ENCODE results near the gene PPY. TPM values are rescaled to one million over a fixed set of nuclear protein-coding genes. Genes with fewer than 3 reads are reported as not detected.
"Not testable (repeated sequence)": the region's sequence is repeated elsewhere in the genome, so short reads cannot be mapped to it uniquely, and the experiment has no call there.

The PPY gene
- total RNA-seq, 1 experiment from 2014 or later, result not detected

- no peak for DNase-seq (ENCODE audit: low spot score)
Observed at GRCh38 chr17:43932357-43932756, 9.9 kb downstream of the PPY start.

- no peak for DNase-seq (ENCODE audit: low spot score)
Observed at GRCh38 chr17:43931062-43931571, 11.2 kb downstream of the PPY start.

- DNase-seq (ENCODE audit: low spot score), result no peak
Observed at GRCh38 chr17:43928609-43929008, 13.7 kb downstream of the PPY start.

- DNase-seq (ENCODE audit: low spot score), result not testable (repeated sequence)
Observed at GRCh38 chr17:43927929-43928328, 14.3 kb downstream of the PPY start.

GRCh38 chr17:43927060-43927864 lies 15.0 kb downstream of the PPY start:
- no peak for DNase-seq (ENCODE audit: low spot score)

- no peak for DNase-seq (ENCODE audit: low spot score)
Observed at GRCh38 chr17:43924558-43924957, 17.7 kb downstream of the PPY start.

GRCh38 chr17:43920500-43921095 lies 21.7 kb downstream of the PPY start:
- no peak for DNase-seq (ENCODE audit: low spot score)

GRCh38 chr17:43918026-43918389 lies 24.3 kb downstream of the PPY start:
- no peak for DNase-seq (ENCODE audit: low spot score)

GRCh38 chr17:43917348-43918025 lies 24.8 kb downstream of the PPY start:
- DNase-seq (ENCODE audit: low spot score), result no peak

GRCh38 chr17:43917016-43917347 lies 25.3 kb downstream of the PPY start:
- no peak for DNase-seq (ENCODE audit: low spot score)

GRCh38 chr17:43916385-43916784 lies 25.9 kb downstream of the PPY start:
- no peak for DNase-seq (ENCODE audit: low spot score)

- DNase-seq (ENCODE audit: low spot score), result no peak
Observed at GRCh38 chr17:43915559-43915958, 26.7 kb downstream of the PPY start.

- no peak for DNase-seq (ENCODE audit: low spot score)
Observed at GRCh38 chr17:43914451-43914850, 27.8 kb downstream of the PPY start.

- DNase-seq (ENCODE audit: low spot score), result no peak
Observed at GRCh38 chr17:43913584-43913983, 28.7 kb downstream of the PPY start.

- DNase-seq (ENCODE audit: low spot score), result no peak
Observed at GRCh38 chr17:43912635-43913304, 29.5 kb downstream of the PPY start.

GRCh38 chr17:43911904-43912303 lies 30.4 kb downstream of the PPY start:
- no peak for DNase-seq (ENCODE audit: low spot score)

- no peak for DNase-seq (ENCODE audit: low spot score)
Observed at GRCh38 chr17:43909537-43910231, 32.6 kb downstream of the PPY start.

GRCh38 chr17:43907998-43908721 lies 34.1 kb downstream of the PPY start:
- DNase-seq (ENCODE audit: low spot score), result peak; percentile 42

GRCh38 chr17:43907425-43907981 lies 34.8 kb downstream of the PPY start, which contains the start of gene MPP2:
Gene MPP2 (minus strand): TSS chr17:43907536. CDS start chr17:43904460, 3,076 bp downstream.
- peak; percentile 27 for DNase-seq (ENCODE audit: low spot score)

- no peak for DNase-seq (ENCODE audit: low spot score)
Observed at GRCh38 chr17:43906951-43907424, 35.3 kb downstream of the PPY start.

All from HT-29 (cell line).